SK-N-SH (cell line): ENCODE measurements around the gene CAPNS1. TPM values are rescaled to one million over a fixed set of nuclear protein-coding genes. Genes with fewer than 3 reads are reported as not detected.

Source experiments
- CTCF ChIA-PET: fragments of 300-600, 350-600 bp; formaldehyde crosslinking; extraction: SDS; loops from one replicate; lab custom pipeline; 2021; lab: Yijun Ruan, JAX
- POLR2A ChIA-PET: fragments of 350-600 bp; sonication (Branson Sonifier 250); formaldehyde crosslinking; extraction: SDS; loops from one replicate; lab custom pipeline; 2020; ENCODE audit warnings: antibody characterized with exemption, inconsistent platforms; lab: Yijun Ruan, JAX
- DNase-seq: peaks from one replicate; pipeline ENCODE4 v3.0.0; 2012
- H2AFZ ChIP-seq: fragments of 200-600 bp; sonication (generic); 2 replicates; pipeline ENCODE4 v1.8.1; 2016; ENCODE audit warnings: antibody characterized with exemption, mild to moderate bottlenecking, low read depth
- H3F3A ChIP-seq: fragments of 200-600 bp; sonication (generic); replicated peaks from 2 replicates; pipeline ENCODE3; 2016; ENCODE audit warnings: antibody characterized with exemption, mild to moderate bottlenecking; ENCODE audit not compliant: insufficient read depth
- H3K27ac ChIP-seq, 2 experiments: fragments of 200-500 bp in 1 of 2; fragments of 200-600 bp in 1 of 2; sonication (Bioruptor generic) in 1 of 2; sonication (generic), shearing (Covaris generic) in 1 of 2; 2 replicates each; pipeline versions ENCODE4 v1.5.1 to v1.6.1; 2014 to 2016; ENCODE audit warnings: low read depth in 2 of 2, inconsistent platforms in 1 of 2, low read length in 1 of 2, mild to moderate bottlenecking in 1 of 2, mixed read lengths in 1 of 2
- H3K27me3 ChIP-seq: fragments of 200-600 bp; sonication (generic), shearing (Covaris generic); 2 replicates; pipeline ENCODE4 v1.6.1; 2016; ENCODE audit warnings: mixed run types; ENCODE audit not compliant: insufficient read depth
- H3K36me3 ChIP-seq, 2 experiments: fragments of 200-500 bp in 1 of 2; fragments of 200-600 bp in 1 of 2; sonication (Bioruptor generic) in 1 of 2; sonication (generic) in 1 of 2; replicated peaks in 1 of 2; 2 replicates each; pipeline versions ENCODE3 to v1.5.1; 2014 to 2016; ENCODE audit warnings: low read length in 1 of 2, mild to moderate bottlenecking in 1 of 2; ENCODE audit not compliant: insufficient read depth in 2 of 2, control insufficient read depth in 1 of 2
- H3K4me1 ChIP-seq, 2 experiments: fragments of 200-500 bp in 1 of 2; fragments of 200-600 bp in 1 of 2; sonication (Bioruptor generic) in 1 of 2; sonication (generic), shearing (Covaris generic) in 1 of 2; 2 replicates each; pipeline versions ENCODE4 v1.5.1 to v1.6.1; 2014 to 2016; ENCODE audit warnings: low read depth in 1 of 2, low read length in 1 of 2, mixed run types in 1 of 2; ENCODE audit not compliant: insufficient read depth in 2 of 2, control insufficient read depth in 1 of 2
- H3K4me2 ChIP-seq: fragments of 200-600 bp; sonication (generic), shearing (Covaris generic); 2 replicates; pipeline ENCODE4 v1.6.1; 2017; ENCODE audit warnings: mixed run types
- H3K4me3 ChIP-seq, 2 experiments: fragments of 200-500 bp in 1 of 2; fragments of 200-600 bp in 1 of 2; sonication (Bioruptor generic) in 1 of 2; sonication (generic), shearing (Covaris generic) in 1 of 2; 2 replicates each; pipeline versions ENCODE4 v1.5.1 to v1.8.1; 2014 to 2016; ENCODE audit warnings: low read depth in 2 of 2, inconsistent platforms in 1 of 2, low read length in 1 of 2, mild to moderate bottlenecking in 1 of 2, mixed read lengths in 1 of 2, moderate library complexity in 1 of 2
- H3K79me2 ChIP-seq: fragments of 200-600 bp; sonication (generic); 2 replicates; pipeline ENCODE4 v1.8.1; 2017; ENCODE audit warnings: mild to moderate bottlenecking; ENCODE audit not compliant: insufficient read depth
- H3K9ac ChIP-seq: fragments of 200-600 bp; sonication (generic); 2 replicates; pipeline ENCODE4 v1.6.1; 2017; ENCODE audit warnings: mixed run types
- H3K9me2 ChIP-seq: fragments of 200-600 bp; sonication (generic); 2 replicates; pipeline ENCODE4 v1.6.1; 2017; ENCODE audit warnings: mixed run types
- H3K9me3 ChIP-seq: fragments of 200-600 bp; sonication (generic); 2 replicates; pipeline ENCODE4 v1.6.1; 2017; ENCODE audit warnings: mixed run types, mild to moderate bottlenecking, moderate library complexity
- H4K20me1 ChIP-seq: fragments of 200-600 bp; sonication (generic); 2 replicates; pipeline ENCODE4 v1.6.1; 2017; ENCODE audit warnings: mild to moderate bottlenecking, mixed run types; ENCODE audit not compliant: insufficient read depth
- FOXJ3 ChIP-seq: sonication (generic); formaldehyde crosslinking; IDR thresholded peaks from 2 replicates; pipeline ENCODE4 v1.5.1; 2020; ENCODE audit warnings: mild to moderate bottlenecking, missing genetic modification reagents
- MAX ChIP-seq: IDR thresholded peaks from 2 replicates; pipeline ENCODE4 v1.4.0; 2012; ENCODE audit warnings: low read depth
- NFIC ChIP-seq: IDR thresholded peaks from 2 replicates; pipeline ENCODE4 v1.4.0; 2012; ENCODE audit warnings: borderline replicate concordance
- RAD21 ChIP-seq: IDR thresholded peaks from 2 replicates; pipeline ENCODE4 v1.6.1; 2012; ENCODE audit warnings: mild to moderate bottlenecking, low read length
- RXRA ChIP-seq: IDR thresholded peaks from 2 replicates; pipeline ENCODE4 v1.4.0; 2012; ENCODE audit warnings: low read depth, mild to moderate bottlenecking, borderline replicate concordance
- SIN3A ChIP-seq: IDR thresholded peaks from 2 replicates; pipeline ENCODE4 v1.6.1; 2012; ENCODE audit warnings: low read depth, mild to moderate bottlenecking, low read length, moderate library complexity, borderline replicate concordance
- TAF1 ChIP-seq: IDR thresholded peaks from 2 replicates; pipeline ENCODE4 v1.6.1; 2012; ENCODE audit warnings: low read depth, mild to moderate bottlenecking, low read length, moderate library complexity, borderline replicate concordance
- TCF12 ChIP-seq: IDR thresholded peaks from 2 replicates; pipeline ENCODE4 v1.4.0; 2012
- USF1 ChIP-seq: IDR thresholded peaks from 2 replicates; pipeline ENCODE4 v1.4.0; 2012; ENCODE audit warnings: low read depth, borderline replicate concordance
- YY1 ChIP-seq: IDR thresholded peaks from 2 replicates; pipeline ENCODE4 v1.4.0; 2012; ENCODE audit warnings: low read depth, mild to moderate bottlenecking
- WGBS: methylation state at CpG from one replicate; pipeline ENCODE4 v1.1.6; 2017; ENCODE audit warnings: low lambda C conversion rate; 5-methylcytosine and 5-hydroxymethylcytosine counted together
- polyA plus RNA-seq, 3 experiments: library from polyadenylated mRNA; depleted of rRNA; stranded (reverse); fragments of >200 nt; gene quantifications; 2 replicates each; pipeline ENCODE4 v1.2.3, GENCODE V29; 2012

Gene CAPNS1
- polyA plus RNA-seq, 1 of the 3 experiments (the other 2 are of a cell fraction), result 999 TPM

- no peak within 1 kb of the TSS for H3K4me3 ChIP-seq
- H3K4me2 ChIP-seq, result no peak within 1 kb of the TSS
- no peak for DNase-seq
These were observed 12.7 kb downstream of the CAPNS1 start, which contains the start of gene COX7A1 for GRCh38 chr19:36152352-36153091. TSS of gene COX7A1 (minus strand) at chr19:36152447. CDS start at chr19:36152407, 40 bp downstream.

GRCh38 chr19:36153126-36153525 is 13.3 kb downstream of the CAPNS1 start:
- ChIA-PET CTCF (interaction anchor here (1.4 kb wide), 1 partner anchor 25 kb away, joined by 6 read pairs; no protein-coding TSS in a partner anchor), POLR2A (no interaction called here)
- no peak overlapping the region for H3K4me3 ChIP-seq
- TF ChIP-seq USF1 (no peak), MAX (no peak), FOXJ3 (no peak), TCF12 (no peak), NFIC (no peak), SIN3A (no peak), TAF1 (no peak), RAD21 (no peak)
- whole genome bisulfite sequencing, result 99% methylated on average over 10 of the region's 10 CpGs
- no peak overlapping the region for H3K4me2 ChIP-seq
- no peaks in the 10 kb centered on the region for H4K20me1 ChIP-seq
- H3K36me3 ChIP-seq, result peaks cover 8 to 25% of the 10 kb centered on the region in 2 experiments
- no peaks in the 10 kb centered on the region for H3K27me3 ChIP-seq
- no peak overlapping the region for H3K27ac ChIP-seq
- H3K9me2 ChIP-seq, result no peaks in the 10 kb centered on the region
- no peak overlapping the region for H3K9ac ChIP-seq
- H3K9me3 ChIP-seq, result no peaks in the 10 kb centered on the region
- no peak for DNase-seq
- H3K4me1 ChIP-seq, result no peaks in the 10 kb centered on the region
- no peak overlapping the region for H2AFZ ChIP-seq
- peaks cover 9% of the 10 kb centered on the region for H3F3A ChIP-seq
- no peaks in the 10 kb centered on the region for H3K79me2 ChIP-seq

More at GRCh38 chr19:36152352-36153091, 12.7 kb downstream of the CAPNS1 start, which contains the start of gene COX7A1:
- no peak within 1 kb of the TSS for H3K27ac ChIP-seq
- TF ChIP-seq MAX (no peak), YY1 (no peak), NFIC (no peak), RXRA (no peak)
- TF ChIP-seq, all 33 proteins: peak for 0
- Histone ChIP-seq H3K36me3 (peaks cover 12 to 28% of the 10 kb centered on the region in 2 experiments), H2AFZ (no peak within 1 kb of the TSS), H3K27me3 (no peaks in the 10 kb centered on the region), H4K20me1 (no peaks in the 10 kb centered on the region), H3K79me2 (peaks cover 3% of the 10 kb centered on the region; the same call in 1 of the 2 replicates), H3K9me2 (no peaks in the 10 kb centered on the region), H3F3A (peaks cover 9% of the 10 kb centered on the region), H3K9me3 (no peaks in the 10 kb centered on the region), H3K9ac (no peak within 1 kb of the TSS), H3K4me1 (no peaks in the 10 kb centered on the region)
- POLR2A ChIA-PET, result no interaction called here
- CTCF ChIA-PET, result interaction anchor here (1.4 kb wide), 1 partner anchor 25 kb away, joined by 6 read pairs; no protein-coding TSS in a partner anchor
- WGBS, result 95% methylated on average over 34 of the region's 40 CpGs
